ENCODE measurements around the gene CRYBB1.

The CRYBB1 gene

DNA sequence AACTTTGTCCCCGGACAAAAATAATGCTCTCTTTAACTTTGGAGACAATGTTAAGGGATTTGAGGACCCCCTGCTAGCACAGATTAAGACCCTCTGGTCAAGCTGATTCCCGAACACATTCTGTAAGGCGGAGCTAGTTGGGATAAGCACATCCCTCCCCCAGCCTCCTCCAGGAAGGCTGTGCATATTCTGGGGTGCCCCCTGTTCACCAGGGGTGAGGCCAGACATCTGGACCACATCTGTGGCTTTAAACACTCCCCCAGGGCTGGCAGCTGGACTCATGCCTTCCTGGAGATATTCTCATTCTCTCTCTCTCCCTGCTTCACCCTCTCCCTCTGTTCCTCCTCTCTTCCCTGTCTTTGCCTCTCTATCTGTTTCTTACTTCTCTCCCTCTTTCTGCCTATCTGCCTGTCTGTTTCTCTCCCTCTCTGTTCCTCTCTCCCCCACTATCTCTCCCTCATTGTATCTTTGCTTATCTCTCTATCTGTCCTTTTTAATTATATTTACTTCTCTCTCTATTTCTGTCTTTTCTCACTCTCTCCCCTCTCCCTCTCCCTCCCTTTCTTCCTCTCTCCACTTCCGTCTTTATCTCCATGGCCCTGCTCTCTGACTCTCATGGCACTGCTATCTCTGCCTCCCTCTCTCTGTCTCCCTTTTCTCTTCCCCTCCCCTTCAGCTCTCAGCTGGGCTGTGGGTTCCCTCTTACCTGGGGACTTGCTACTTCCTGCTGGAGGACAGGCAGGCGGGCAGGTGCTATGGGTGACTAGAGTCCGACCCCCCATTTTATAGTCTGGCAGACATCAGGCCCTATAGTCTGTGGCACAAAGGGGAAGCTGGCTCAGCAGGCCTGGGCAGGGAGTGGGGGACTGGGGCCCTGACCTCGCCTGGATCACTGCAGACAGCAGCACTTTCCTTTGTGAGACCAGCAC is at the start of gene CRYBB1:
TSS of gene CRYBB1 (minus strand) at position 757 of the 929 bp plus-strand sequence. CDS start 1,708 bp downstream, outside the sequence.
- no peak for DNase-seq (ENCODE audit: low read depth in 2 of 3, low spot score in 2 of 3)

DNA sequence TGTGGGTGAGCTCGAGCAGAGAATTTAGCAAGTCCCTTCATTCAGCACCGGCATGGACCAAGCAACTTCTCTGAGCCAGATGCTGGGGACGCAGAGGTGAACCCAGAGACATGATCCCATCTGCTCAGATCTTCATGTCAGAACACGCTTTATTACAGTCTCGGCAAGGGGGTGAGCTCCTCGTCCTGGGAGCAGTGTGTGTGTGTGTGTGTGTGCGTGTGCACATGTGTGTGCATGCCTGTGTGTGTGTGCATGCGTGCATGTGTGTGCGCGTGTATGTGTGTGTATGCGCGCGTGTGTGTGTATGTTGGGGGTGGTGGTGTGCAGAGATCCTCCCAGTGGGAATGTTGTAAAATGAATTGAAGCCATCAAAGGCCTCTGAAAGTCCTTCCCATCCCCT is 49.3 kb upstream of the CRYBB1 start:
- DNase-seq (ENCODE audit: low read depth in 2 of 3, low spot score in 2 of 3) = no peak

GRCh38 chr22:26665813-26666231 is 48.0 kb upstream of the CRYBB1 start:
- DNase-seq (ENCODE audit: low read depth in 2 of 3, low spot score in 2 of 3) = no peak

DNA sequence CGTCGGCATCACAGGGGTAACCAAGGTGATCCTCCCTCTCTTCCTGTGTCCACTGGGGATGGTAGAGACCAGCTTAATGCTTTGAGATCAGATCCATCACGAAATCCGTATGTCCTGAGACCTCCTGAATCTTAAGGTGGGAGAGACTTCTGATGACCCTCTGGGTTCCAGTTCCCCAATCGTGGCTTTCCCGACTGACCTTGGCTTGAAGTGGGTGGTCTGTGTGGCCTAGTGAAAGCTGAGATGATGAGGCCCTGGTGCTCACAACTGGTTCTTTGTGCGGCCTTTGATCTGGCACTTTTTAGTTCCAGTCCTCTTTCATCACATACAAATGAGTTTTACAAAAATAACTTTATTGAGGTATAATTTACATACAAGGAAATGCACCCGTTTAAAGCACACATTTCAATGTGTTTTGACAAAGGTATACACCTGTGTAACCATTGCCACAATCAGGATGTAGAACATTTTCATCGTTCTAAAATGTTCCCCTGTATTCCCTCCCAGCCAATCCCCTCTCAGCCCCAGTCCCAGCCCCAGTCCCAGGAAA is 45.6 kb upstream of the CRYBB1 start:
- no peak for DNase-seq (ENCODE audit: low read depth in 2 of 3, low spot score in 2 of 3)

DNA sequence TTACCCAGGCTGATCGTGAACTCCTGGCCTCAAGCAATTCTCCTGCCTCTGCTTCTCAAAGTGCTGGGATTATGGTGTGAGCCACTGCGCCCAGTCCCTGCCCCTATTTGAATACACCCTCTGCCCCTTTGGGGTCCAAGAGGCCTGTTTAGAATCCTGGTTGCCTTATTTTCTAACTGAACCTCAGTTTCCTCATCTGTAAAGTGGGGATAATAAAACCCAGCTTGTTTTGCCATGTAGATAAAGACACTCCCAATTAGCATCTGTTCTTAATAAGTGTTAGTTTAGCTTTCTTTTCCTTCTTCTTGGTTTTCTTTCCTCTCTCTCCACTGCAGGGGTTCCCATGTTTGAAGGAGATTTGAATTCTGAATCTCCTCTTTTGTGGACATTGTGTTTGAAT is 44.3 kb upstream of the CRYBB1 start:
- DNase-seq (ENCODE audit: low read depth in 2 of 3, low spot score in 2 of 3) = no peak

DNA sequence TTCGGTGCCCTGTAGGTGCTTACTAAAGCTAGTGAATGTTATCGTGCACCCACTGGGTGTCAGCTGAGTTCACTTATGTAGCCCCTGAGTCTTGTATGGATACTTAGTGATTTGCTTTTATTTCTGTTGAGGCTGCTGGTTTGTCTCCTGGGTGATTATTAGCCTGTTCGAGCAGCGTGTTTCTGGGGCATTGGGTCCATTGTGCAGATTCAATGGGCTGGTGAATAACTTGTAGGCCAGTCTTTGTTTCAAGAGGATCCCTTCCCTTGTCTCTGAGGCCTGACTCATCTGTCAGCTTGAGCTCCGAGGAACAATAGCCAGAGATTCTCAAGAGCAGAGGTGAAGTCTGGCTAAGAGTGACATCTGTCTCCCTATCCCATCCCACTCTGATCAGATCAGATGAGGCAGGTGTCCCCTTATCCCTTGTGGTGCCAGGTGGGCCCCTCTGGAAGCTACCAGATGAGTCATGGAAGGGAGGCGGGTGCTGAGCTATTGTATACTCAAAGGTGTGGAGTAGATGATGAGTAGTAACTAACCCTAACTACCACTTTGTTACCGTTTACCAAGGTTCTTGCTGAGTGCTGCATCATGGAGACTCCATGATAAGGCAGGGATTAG is 43.2 kb upstream of the CRYBB1 start:
- DNase-seq (ENCODE audit: low read depth in 2 of 3, low spot score in 2 of 3) = no peak

- no peak for DNase-seq (ENCODE audit: low read depth in 2 of 3, low spot score in 2 of 3)
These were observed 42.5 kb upstream of the CRYBB1 start for GRCh38 chr22:26660356-26660755.

- peak; percentile 47 to 68 (median 52) for DNase-seq (ENCODE audit: low read depth in 2 of 3, low spot score in 2 of 3)
These were observed 41.0 kb upstream of the CRYBB1 start for GRCh38 chr22:26658671-26659478.

DNA sequence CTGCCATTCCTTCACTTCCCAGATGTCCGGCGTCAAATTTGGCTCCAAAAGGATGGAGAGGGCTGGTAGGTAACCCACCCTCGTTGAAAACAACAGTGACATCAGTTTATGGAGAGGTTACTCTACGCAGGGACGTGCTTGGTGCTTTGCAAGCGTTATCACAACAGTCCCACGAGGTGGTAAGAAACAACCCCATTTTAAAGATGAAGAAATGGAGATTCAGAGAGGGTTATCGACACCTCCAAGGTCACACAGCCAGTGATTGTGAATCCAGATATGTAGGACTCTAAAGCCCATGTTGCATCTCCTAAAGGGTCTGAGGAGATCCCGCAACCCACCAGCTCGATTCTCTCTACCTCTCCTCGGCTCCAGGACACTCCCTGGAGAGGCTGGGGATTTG is 40.3 kb upstream of the CRYBB1 start:
- DNase-seq (ENCODE audit: low read depth in 2 of 3, low spot score in 2 of 3) = no peak

DNA sequence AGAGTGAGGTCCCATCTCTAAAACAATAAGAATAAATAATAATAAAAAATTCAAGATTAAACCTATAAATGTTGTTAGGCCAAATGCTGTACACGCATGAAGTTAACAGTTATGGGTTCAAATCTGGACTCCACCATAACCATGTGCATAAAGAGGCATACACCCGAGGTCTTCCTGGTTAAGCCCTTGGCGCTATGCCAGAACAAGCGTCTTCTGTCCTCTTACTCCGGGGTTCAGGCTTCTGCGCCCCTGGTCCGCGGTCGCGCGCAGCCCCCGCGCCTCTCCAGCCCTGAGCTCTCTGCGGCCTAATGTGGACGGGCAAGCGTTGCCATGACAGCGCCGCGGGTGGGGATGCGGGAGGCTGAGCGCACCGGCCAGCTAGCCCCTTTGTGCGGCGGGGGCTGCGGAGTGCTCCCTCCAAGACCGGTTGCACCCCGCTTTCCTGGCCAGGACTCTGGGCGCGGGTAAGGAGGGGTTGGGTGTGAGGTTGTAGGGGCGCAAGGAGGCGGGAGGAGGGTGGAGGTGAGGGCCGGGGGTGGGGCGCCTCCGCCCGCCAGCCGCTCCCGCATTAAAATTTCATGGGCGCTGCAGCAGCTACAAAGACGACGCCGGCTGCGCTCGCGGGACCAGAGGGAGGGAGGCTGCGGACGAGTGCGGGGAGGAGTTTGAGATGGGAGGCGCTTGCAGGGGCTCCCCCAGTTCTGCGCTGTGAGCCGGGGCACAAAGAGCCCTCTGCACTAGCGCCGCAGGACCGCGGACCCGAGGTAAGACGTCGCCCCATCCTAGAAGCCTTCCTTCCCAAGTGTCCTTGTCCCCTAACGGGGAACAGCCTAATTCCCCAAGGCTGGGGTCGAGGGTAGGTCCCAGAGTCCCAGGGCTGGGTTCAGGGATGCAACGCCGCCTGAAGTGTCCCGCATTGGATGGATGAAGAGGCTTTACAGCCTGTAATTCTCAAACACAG is 39.3 kb upstream of the CRYBB1 start, which contains the start of gene MIAT:
TSS of gene MIAT (plus strand) at position 698 of the 961 bp plus-strand sequence.
- peak in 1 of 3 experiments; percentile 26 for DNase-seq (ENCODE audit: low read depth in 2 of 3, low spot score in 2 of 3)

DNA sequence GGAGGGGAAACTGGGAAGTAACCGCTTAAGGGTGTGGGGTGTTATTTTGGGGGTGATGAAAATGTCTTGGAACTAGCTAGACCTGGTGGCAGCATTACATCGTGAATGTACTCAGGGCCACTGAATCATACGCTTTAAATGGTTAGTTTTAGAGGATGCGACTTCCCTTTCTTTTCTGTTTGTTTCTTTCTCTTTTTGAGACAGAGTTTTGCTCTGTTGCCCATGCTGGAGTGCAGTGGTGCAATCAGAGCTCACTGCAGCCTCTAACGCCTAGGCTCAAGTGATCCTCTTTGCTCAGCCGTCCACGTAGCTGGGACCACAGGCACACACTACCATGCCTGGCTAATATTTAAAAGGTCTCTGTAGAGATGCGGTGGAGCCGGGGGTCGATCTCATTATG is 34.0 kb upstream of the CRYBB1 start:
- DNase-seq (ENCODE audit: low read depth in 2 of 3, low spot score in 2 of 3) = no peak

DNA sequence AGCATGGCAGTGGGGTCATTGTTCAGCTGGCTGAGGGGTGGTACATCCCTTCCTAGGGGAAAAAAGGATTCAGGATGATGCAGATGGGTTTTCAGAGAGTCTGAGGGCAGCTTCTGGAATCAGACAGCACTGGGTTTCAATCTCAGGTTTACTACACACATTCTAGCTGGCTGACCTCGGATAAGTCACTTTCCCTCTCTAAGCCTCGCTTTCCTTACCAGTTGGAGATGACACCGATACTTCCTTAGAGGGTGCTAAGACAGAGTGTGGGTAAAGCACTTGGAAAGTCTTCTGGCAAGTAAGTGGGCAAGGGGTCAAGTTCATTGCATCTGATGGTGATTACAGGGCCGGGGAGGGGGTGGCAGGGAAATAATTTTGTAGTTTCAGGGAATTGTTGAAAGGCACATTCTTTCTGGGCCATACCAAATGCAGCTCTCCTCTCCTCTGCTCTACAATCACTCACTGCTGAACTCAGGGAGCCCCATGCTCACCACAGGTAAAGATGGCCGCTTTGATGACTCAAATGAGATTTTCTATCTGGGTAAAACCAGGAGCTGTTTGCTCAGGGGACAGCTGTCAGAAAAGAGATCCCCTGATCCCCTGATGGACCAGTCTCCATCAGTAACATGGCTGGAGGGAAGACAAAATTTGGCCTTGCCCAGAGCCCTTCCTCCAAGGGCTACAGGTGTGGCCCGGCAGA is 33.0 kb upstream of the CRYBB1 start:
- no peak for DNase-seq (ENCODE audit: low read depth in 2 of 3, low spot score in 2 of 3)

GRCh38 chr22:26648528-26649388 is 30.9 kb upstream of the CRYBB1 start:
- DNase-seq (ENCODE audit: low read depth in 2 of 3, low spot score in 2 of 3) = no peak

DNA sequence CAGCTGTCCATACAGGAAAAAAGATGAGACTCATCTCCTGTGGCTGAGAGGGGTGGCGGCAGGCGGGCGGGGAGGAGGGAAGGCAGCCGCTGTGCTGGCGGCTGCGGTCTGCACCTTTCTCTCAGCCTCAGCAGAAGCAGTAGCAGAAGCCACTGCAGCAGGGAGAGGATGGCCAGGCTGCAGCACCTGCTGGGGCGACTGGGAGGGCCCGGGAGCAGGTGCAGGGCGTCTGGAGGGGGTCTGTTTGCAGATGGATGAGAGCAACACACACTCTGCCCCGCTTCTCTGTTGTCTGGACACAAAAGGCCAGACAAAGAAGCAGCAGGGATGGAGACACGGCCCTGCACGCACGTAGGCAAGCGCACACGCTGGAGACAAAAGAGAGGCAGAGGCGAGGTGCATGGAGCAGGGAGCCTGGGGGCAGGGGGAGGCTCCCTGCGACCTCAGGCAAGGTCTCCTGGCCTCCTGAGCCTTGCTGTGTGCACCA is 30.2 kb upstream of the CRYBB1 start:
- DNase-seq (ENCODE audit: low read depth in 2 of 3, low spot score in 2 of 3) = peak in 1 of 3 experiments; percentile 25

DNA sequence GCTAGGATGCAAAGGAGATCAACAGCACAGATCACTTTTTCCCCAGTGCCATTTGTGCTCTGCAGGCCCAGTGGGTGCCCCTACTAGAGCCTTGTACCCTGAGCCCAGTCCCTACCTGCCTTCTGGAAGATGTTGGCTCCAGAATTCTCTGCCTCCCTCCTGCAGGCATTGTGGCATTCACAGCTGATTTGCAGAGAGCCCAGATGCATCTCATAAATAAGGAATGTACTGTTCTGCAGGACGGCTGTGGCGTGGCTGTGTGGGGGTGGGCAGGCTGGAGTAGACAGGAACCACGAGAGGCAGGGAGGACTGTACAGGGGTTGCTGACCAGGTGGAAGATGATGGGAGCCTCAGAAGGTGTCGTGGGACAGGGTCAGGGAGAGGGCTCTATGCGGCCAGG is 28.3 kb upstream of the CRYBB1 start:
- no peak for DNase-seq (ENCODE audit: low read depth in 2 of 3, low spot score in 2 of 3)

DNA sequence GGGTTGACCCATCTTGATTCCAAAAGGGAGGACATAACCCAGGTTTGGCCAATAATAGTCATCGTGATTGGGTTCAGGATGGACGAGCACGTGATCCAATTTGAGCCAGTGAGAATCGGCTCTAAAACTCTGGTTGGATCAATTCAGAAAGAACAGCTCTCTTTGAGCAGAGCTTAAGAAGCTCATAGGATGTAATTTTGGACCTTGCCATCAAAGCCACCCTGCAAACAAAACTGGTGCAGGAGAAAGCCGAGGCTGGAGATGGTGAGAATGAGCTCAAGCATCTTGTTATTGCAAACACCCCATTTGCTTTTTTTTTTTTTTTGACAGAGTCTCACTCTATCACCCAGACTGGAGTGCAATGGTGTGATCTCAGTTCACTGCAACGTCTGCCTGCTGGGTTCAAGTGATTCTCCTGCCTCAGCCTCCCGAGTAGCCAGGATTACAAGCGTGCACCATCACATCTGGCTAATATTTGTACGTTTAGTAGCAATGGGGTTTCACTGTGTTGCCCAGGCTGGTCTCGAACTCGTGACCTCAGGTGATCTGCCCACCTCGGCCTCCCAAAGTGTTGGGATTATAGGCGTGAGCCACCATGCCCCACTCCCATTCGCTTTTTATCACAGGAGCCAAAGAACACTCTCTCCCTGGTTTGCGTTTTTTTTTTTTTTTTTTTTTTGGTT is 25.7 kb upstream of the CRYBB1 start:
- no peak for DNase-seq (ENCODE audit: low read depth in 2 of 3, low spot score in 2 of 3)
